Measurements from ENCODE around the gene TYW3.

TYW3 gene

DNA sequence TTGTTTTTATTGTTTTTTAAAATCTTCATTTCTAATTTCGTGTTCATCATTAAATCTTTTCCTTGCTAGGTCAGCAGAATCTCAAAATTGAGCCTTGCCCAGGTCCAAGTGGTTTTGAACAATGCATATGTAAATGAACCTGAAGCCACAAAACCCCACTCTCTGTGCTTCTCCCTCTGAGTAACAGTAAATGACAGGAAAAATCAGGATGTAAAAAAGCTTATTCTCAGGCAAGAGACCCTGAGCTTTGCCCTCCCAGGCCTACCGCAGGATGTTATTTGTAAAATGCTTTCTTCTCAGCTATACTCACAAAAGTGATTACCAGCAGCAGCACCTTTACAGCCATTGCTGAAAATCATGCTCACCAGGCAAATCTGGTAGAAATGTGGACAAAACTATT is 47.6 kb downstream of the TYW3 start:
- DNase-seq (ENCODE audit: extremely low read depth in 1 of 2, low read depth in 1 of 2), result no peak

DNA sequence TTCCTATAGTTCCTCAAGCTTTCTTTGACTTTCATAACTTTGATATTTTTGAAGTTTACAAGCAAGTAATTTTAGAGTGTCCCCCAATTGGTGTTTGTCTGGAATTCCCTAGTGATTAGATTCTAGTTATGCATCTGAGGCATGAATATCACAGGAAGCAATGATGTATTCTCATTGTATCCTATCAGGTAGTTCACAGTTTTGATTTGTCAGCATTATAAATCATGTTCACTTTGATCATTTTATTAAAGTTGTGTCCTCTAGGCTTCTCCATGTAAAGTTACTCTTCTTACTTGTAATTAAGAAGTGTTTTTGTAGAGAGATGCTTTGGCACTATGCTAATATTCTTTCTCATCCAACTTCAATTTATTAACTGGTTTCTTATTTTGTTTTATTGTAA is 53.0 kb downstream of the TYW3 start:
- no peak for DNase-seq (ENCODE audit: extremely low read depth in 1 of 2, low read depth in 1 of 2)

DNA sequence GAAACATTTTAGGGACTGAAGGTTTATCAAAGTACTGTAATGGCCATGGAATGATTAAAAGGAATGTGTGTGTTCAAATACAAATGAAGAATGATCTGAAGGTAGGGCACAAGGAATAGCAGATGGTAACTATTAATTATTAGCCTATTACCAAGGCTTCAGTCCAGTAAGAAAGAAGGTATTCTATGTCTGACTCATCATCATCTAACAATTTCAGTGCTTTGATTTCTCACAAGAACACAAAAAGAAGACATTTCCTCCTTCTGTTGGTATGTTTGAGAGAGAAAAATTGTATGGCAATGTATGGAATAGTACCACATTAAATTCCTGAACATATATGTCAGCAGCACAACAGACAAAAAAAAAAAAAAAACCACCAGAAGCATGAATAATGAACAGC is 57.5 kb downstream of the TYW3 start:
- DNase-seq (ENCODE audit: extremely low read depth in 1 of 2, low read depth in 1 of 2), result no peak

DNA sequence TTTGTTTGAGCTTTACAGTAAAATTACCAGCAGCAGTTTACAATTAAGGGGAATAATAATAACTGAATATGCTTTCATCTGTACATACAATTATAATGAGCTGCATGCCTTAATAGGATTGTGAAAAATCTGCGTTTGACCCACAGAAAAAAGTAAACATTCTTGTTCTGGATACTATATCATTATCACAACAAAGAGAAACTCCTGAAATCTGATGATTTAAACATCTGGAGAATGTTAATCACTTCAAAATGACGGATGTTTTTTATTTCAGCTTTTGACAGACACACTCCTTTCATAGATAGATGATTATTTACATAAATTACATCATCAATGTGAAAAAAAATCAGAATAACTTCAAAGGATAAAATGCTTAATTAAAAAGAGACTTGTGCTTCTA is 58.5 kb downstream of the TYW3 start:
- DNase-seq (ENCODE audit: extremely low read depth in 1 of 2, low read depth in 1 of 2), result no peak

DNA sequence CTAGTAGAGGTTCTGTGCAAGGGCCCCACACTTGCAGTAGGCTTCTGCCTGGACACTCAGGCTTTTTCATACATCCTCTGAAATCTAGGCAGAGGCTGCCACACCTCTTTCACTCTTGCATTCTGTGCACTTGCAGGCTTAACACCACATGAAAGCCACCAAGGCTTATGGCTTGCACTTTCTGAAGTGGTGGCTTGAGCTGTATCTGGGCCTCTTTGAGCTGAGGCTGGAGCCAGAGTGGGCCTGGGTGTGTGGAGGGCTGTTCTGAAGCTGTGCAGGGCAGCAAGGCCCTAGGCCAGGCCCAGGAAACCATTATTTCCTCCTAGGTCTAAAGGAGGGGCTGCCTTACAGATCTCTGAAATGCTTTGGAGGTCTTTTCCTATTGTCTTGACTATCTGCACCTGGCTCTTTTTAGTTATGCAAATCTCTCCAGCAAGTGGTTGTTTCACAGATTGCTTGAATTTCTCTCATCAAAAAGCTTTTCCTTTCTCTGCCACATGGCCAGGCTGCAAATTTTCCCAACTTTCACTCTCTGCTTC is 66.2 kb downstream of the TYW3 start:
- no peak for DNase-seq (ENCODE audit: extremely low read depth in 1 of 2, low read depth in 1 of 2)

DNA sequence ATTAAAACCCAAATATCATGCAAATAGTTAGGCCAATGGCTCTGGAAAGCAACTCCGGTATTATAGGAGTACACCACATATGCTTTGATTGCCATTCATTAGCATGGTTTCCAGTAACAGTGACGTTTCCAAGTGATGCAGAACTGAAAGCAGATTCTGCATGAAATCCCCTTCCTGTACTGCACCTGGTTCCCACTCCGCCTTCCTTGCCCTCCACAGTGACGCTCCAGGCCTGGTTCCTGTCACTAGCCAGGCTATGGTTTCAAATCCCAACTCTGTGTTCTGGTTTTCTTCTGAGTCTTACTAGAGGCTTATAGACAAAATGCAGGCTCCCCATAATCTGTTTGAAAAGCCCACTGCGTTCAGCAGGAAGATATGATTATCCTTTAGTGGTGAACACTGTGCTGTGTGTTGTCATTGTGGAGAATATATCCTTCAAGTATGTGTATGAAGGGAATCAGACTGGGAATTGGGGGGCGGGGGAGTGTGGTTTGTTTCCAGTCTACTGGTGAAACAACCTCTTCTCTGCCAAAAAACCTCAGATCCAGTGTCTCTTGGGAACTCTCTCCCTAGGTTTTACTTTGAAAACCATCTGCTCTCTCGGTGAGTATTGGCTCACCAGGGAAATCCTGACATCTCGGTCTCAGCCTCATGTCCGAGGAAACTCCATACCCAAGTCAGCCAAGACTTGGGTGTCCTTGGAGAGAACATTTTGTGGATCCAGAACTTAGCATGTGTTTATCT is 78.7 kb downstream of the TYW3 start:
- DNase-seq (ENCODE audit: extremely low read depth in 1 of 2, low read depth in 1 of 2), result no peak

DNA sequence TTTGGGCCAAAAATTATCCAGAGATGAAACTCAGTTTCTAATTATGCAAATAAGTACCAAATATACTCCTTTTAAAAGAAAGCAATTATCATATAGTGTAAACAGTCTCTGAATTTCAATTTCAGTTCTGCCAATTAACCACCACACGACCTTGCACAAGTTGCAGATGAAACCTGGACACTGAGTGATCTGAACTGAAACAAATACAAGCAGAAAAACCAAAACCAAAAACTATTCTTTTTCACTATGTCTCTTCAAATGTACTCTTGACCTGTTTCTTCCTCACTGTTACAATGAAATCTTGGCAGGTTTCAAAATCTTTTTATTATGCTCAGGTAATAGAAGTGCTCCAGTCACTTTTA is 79.2 kb downstream of the TYW3 start:
- no peak for DNase-seq (ENCODE audit: extremely low read depth in 1 of 2, low read depth in 1 of 2)
